DMS114 treated with DMSO at 0.1 percent for 48 hours (cell line): ENCODE data around the gene COPS4.
"Not testable (repeated sequence)": the region's sequence is repeated elsewhere in the genome, so short reads cannot be mapped to it uniquely, and the experiment has no call there.

Source experiments
- DNase-seq: peaks from one replicate; lab custom pipeline; 2025; ENCODE audit not compliant: unreplicated experiment; lab: John Stamatoyannopoulos, UW

COPS4 gene

GRCh38 chr4:83083925-83084475, 49.0 kb downstream of the COPS4 start:
- no peak for DNase-seq

GRCh38 chr4:83084956-83085355, 50.0 kb downstream of the COPS4 start:
- DNase-seq = not testable (repeated sequence)

GRCh38 chr4:83089410-83090157, 54.6 kb downstream of the COPS4 start:
- no peak for DNase-seq

GRCh38 chr4:83093060-83093640, 58.2 kb downstream of the COPS4 start:
- DNase-seq = no peak

GRCh38 chr4:83096397-83096796, 61.4 kb downstream of the COPS4 start:
- DNase-seq = no peak

DNA sequence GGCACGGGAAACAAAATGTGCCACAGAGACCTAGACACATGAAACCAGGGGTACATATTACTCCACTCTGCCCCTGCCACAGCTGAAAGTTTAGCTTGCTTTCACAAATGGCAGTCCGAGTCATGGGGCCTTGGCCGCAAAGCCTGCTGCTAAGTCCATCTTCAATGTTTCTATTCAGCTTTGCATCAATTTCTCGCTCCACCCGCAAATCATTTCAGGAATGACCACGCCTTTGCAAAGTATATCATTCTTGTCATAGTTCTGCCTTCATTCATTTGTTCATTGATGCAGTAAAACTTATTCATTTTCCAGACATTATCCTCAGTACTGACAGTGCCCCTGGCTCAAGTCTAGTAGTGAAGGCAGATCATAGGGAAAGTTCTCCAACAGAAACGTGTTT, 70.0 kb downstream of the COPS4 start:
- DNase-seq = no peak

DNA sequence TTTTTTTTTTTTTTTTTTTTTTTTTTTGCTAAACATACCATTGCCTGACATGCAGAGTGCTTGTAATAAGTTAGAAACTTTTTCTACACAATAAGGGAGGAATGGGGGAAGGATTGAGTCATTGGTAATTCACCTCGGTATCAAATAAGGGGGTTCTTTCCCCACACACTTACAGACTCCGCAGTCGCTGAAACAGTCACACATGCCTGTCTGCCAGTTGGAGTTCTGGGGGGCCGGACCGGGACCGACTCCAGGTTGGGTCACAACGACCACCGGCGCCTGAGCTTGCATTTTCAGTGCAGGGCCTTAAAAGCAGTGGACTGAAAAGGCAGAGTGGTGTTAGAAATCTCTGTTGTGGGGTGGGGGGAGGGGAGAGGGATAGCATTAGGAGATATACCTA, 72.6 kb downstream of the COPS4 start:
- DNase-seq = no peak

- DNase-seq = no peak
Observed at GRCh38 chr4:83108101-83108861, 73.3 kb downstream of the COPS4 start.

GRCh38 chr4:83109480-83110222, 74.7 kb downstream of the COPS4 start:
- peak; percentile 20 for DNase-seq

- DNase-seq = peak; percentile 46
Observed at GRCh38 chr4:83110223-83110945, 75.4 kb downstream of the COPS4 start.

- DNase-seq = no peak
Observed at GRCh38 chr4:83110970-83111750, 76.2 kb downstream of the COPS4 start.

DNA sequence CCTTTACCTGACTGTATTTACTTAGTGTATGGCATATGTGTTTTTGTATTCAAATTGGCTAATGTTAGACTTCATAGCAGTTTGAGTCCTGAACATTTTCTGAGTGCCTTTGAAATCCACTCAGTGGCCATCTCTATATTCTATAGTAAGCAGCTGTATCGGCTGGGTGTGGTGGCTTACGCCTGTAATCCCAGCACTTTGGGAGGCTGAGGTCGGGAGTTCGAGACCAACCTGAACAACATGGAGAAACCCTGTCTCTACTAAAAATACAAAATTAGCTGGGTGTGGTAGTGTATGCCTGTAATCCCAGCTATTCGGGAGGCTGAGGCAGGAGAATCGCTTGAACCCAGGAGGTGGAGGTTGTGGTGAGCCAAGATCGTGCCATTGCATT, 76.8 kb downstream of the COPS4 start:
- not testable (repeated sequence) for DNase-seq

DNA sequence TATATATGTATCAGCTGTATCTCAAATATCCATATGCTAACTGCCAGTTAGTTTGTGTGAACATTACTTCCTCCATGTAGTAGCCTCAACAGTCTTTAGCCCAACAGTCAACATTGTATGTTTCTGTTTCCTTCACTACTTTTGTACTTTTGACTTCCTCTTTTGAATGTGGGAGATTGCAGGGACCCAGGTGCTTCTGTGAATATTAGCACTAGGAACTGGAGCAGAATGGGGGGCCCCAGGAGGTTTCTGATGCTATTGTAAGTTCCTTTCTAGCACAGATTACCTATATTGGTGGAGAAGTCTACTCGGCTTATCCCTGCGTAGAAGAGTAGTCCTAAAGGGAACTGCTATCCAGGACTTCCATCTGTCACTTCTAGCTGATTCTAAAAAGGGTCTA, 77.2 kb downstream of the COPS4 start:
- DNase-seq = no peak

DNA sequence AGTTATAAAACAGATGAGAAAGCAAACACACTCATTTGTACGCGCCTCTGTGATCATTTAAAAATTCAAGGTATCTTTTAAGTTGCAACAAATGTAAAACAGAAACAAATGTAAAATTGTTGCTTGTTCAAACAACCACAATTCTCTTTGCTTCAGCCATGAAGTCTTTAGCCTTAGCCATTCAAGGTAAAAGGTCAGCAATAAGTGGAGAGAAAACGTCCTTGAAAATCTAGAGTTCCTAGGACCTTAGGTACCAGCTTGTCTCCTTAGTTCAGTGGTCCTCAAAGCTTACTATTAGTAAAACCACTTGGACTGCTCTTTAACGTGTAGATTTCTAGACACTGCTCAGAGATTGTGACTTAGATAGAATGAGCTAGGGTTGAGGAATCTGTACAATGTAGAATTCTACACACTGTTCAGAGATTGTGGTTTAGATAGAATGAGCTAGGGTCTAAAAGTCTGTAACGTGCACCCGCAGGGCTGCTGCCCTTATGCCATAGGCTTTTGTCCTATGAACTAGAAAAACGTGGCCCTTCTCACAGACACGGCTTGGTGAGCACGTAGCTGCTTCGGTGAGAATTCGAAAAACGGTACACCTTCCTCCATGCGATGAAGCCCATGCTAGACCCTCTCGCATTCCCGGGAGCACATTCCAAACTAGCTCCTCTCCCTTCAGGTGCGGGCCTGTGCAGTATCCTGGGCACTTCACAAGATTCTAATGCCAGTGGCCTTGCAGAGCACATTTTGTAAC, 77.9 kb downstream of the COPS4 start:
- no peak for DNase-seq

- DNase-seq = no peak
Observed at GRCh38 chr4:83113429-83113786, 78.4 kb downstream of the COPS4 start.

DNA sequence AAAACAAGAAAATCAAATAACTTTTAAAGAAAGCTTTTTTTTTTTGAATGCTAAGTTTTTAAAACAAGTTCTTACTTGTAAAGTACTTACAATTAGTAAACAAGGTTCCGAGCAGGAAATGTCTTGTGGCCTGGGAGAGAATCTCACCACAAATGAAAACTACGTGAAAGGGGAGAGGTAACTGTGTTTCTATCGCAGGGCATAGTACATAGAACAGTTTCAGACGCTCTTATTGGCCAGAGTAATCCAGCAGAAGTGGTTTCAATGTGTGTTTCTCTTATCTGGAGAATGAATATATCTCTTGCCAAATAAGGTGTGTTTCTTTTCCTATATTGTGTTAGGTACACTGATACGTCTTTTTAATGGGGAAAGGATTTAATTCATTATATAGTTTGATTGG, 79.6 kb downstream of the COPS4 start, which contains the start of gene PLAC8:
TSS of gene PLAC8 (minus strand) at position 154 of the 400 bp plus-strand sequence. CDS start 6,808 bp downstream, outside the sequence.
- DNase-seq = no peak

DNA sequence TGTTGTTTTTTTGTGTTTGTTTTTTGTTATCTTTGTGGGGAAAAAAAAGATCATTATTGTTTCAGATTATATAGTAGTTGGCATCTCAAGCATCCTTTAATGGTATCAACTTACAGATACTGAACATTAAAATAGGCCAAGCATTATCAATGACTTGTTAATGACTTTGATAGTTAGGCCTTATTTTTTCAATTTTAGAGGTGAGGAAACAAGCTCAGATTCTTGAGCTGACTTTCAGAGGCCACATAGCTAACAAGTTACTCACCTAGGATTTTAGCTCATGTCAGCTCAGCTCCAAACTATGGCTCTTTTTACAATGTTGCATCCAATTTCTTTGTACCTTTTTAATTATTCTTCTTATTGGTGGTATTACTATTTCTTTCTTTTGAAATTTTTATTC, 80.0 kb downstream of the COPS4 start:
- no peak for DNase-seq

GRCh38 chr4:83115656-83116285, 80.8 kb downstream of the COPS4 start:
- no peak for DNase-seq
